ENCODE measurements around the gene SMARCD2. TPM values are rescaled to one million over a fixed set of nuclear protein-coding genes. Genes with fewer than 3 reads are reported as not detected.

Gene SMARCD2
- polyA plus RNA-seq, 1 experiment: 48.8 TPM

DNA sequence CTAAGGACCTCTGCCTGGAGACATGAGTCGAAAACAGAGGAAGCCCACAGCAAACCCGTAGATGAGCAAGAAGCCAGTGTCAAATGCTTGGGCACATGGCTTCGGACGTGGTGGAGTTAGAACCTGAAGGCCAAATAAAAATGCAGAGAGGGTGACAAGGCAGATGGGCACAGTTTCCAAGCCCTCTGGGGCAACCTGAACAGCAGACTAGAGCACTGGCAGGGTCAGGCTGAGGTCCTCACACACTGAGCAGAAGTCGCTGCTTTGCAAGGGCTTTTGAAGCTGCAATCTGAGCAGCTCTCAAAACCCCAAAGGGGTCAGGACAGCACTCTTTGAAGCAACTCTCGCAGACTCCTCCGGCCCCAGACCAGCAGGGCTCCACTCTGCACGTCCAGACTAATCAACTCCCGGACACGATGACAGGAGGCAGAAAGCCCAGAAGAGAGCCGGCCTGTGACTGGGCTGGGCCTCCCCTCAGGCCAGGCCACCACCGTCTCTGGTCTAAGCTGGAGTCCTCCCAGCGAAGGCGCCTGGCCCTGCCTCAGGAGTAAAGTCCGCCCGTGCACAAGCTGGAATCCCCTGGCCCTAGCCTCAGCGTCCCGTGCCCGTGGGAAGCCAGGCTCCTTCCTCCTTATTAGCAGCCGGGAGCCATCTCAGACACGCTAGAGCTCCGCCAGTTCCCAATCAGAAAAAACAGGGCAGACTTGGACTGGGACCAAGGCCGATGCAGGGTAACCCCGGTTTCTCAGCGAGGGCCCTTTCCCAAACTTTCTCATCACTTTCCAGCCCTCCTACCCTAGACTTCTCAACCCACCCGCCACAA, 924 bp downstream of the SMARCD2 start:
- CTCF ChIA-PET: no interaction called here
- Histone ChIP-seq H3K4me3 (ENCODE audit: low read depth, low read length) (peak overlapping the region; percentile 88), H3K27ac (ENCODE audit: low read depth, low read length) (peak overlapping the region; percentile 68), H3K27me3 (ENCODE audit: control insufficient read depth, insufficient read depth, low read length) (no peaks in the 10 kb centered on the region), H3K9me3 (ENCODE audit: control insufficient read depth, insufficient read depth, low read length) (no peaks in the 10 kb centered on the region; the same call in 1 of the 2 replicates)
- no peak for DNase-seq (ENCODE audit: low read depth, low spot score)
- TF ChIP-seq, protein P1, sequence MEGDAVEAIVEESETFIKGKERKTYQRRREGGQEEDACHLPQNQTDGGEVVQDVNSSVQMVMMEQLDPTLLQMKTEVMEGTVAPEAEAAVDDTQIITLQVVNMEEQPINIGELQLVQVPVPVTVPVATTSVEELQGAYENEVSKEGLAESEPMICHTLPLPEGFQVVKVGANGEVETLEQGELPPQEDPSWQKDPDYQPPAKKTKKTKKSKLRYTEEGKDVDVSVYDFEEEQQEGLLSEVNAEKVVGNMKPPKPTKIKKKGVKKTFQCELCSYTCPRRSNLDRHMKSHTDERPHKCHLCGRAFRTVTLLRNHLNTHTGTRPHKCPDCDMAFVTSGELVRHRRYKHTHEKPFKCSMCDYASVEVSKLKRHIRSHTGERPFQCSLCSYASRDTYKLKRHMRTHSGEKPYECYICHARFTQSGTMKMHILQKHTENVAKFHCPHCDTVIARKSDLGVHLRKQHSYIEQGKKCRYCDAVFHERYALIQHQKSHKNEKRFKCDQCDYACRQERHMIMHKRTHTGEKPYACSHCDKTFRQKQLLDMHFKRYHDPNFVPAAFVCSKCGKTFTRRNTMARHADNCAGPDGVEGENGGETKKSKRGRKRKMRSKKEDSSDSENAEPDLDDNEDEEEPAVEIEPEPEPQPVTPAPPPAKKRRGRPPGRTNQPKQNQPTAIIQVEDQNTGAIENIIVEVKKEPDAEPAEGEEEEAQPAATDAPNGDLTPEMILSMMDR (IDR thresholded peaks at IDR 0.05; ENCODE audit: low read depth, low read length): no peak
- POLR2A ChIA-PET: interaction anchor here (0.8 to 2.4 kb wide), 6 partner anchors 8 to 399 kb away, joined by 3 to 12 read pairs (median 4); partner anchors contain the start of genes CCDC47, DDX42, FTSJ3 and PSMC5

DNA sequence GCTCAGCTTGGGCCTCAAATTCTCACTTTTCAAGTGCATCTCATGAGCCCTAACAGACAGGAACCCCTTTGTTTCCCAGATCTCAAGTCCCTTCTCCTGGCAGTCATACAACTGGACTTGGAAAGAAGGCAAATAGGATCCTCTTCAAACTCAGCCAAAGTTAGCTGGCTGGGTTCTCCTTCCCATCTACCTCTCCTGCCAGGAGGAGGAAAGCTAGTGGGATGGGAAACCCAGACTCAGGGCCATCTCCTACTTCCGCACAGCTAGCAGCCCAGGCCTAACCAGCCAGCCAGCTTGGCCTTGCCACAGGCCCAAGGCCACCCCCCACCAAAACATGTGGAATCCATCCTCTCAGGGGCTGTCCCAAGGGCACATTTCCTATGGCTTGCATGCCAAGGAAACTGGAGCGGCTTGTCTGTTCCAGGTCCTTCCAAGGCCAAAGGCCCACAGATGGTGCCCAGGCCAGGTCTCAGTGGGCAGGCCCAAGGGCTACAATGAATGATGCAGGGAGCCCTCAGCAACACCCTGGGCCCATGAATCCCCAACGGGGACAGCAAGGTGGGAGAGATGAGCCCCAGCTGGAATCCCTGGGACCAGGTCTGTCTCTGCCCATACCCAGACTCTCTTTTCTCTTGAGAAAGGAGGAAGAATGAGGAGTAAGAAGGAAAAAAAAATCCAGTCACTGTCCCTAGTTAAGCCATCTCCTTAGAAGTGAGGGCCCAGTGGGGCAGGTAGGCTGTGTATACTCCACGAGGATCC, 1.7 kb downstream of the SMARCD2 start:
- ChIA-PET CTCF (interaction anchor here (0.5 to 0.6 kb wide), 2 partner anchors 15 to 26 kb away, joined by 3 read pairs; no protein-coding TSS in a partner anchor), POLR2A (interaction anchor here (0.8 to 2.4 kb wide), 5 partner anchors 8 to 67 kb away, joined by 4 to 12 read pairs (median 5); partner anchors contain the start of genes CCDC47, DDX42, FTSJ3 and PSMC5)
- H3K27ac ChIP-seq (ENCODE audit: low read depth, low read length): peak overlapping the region; percentile 68
- no peak for DNase-seq (ENCODE audit: low read depth, low spot score)
- H3K27me3 ChIP-seq (ENCODE audit: control insufficient read depth, insufficient read depth, low read length): no peaks in the 10 kb centered on the region
- peak overlapping the region; percentile 88 for H3K4me3 ChIP-seq (ENCODE audit: low read depth, low read length)
- TF ChIP-seq, protein P1 (IDR thresholded peaks at IDR 0.05; ENCODE audit: low read depth, low read length): no peak
- H3K9me3 ChIP-seq (ENCODE audit: control insufficient read depth, insufficient read depth, low read length): no peaks in the 10 kb centered on the region; the same call in 1 of the 2 replicates

DNA sequence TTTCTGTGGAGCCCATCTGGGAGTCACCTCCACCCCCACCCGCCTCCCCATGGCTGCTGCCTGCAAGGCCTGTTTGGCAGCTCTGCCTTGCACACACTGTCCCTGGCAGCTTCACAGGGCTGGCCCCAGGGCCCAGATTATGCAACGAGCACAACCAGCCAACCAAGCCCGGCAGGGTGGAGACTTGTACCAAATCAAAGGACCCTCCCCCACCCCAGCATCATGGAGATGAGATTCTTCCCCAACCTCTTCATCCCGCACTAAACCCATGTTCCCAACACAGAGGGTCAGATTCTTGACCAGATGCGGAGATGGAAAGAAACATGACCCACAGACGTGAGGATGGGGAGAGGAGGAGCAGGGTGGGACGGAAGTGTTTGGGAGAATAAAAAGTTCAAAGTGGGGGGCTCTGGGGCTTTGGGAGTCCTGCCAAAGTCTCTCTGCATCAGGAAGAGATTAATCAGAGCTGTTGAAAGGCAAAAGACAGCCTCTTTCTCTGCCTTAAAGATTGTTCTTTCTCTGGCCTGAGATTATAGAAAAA, 3.8 kb downstream of the SMARCD2 start:
- H3K27me3 ChIP-seq (ENCODE audit: control insufficient read depth, insufficient read depth, low read length): no peaks in the 10 kb centered on the region
- POLR2A ChIA-PET: interaction anchor here (1.2 kb wide), 1 partner anchor 65 kb away, joined by 4 read pairs; the partner anchor contains the start of genes CCDC47 and DDX42
- no peaks in the 10 kb centered on the region; the same call in 1 of the 2 replicates for H3K9me3 ChIP-seq (ENCODE audit: control insufficient read depth, insufficient read depth, low read length)
- TF ChIP-seq, protein P1 (IDR thresholded peaks at IDR 0.05; ENCODE audit: low read depth, low read length): no peak
- peak overlapping the region; percentile 61 for H3K27ac ChIP-seq (ENCODE audit: low read depth, low read length)
- H3K4me3 ChIP-seq (ENCODE audit: low read depth, low read length): no peak overlapping the region
- no peak for DNase-seq (ENCODE audit: low read depth, low spot score)
- CTCF ChIA-PET: no interaction called here

DNA sequence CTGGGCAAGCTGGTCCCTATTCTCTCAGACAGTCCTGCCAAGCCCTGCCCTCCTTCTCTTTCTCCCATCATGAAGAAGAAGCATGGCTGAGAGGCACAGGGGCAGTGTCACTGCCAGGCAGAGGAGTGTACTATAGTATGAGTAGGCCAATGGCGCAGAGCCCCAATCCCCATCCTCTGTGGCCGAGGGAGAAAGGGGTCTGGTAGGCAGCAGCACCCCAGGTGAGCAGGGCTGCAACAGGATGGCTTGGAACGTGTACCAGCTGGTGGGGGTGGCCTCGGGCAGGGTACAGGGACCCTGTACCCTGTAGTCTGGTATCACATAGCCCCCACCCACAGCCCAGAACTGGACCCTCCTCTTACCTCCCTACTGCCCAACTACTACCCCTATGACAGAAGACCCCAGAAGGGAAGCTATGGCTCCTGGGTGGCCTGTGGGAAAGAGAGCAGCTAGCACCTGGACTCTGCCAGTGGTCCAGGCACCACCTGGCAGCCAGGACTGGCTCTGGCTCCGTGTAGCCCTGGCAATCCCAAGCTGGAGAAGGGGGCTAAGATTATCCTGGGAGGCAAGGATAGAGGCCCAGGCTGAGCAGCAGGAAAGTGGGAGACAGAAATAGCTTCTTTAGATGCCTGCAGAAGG, 4.4 kb downstream of the SMARCD2 start:
- DNase-seq (ENCODE audit: low read depth, low spot score): no peak
- no peaks in the 10 kb centered on the region for H3K27me3 ChIP-seq (ENCODE audit: control insufficient read depth, insufficient read depth, low read length)
- TF ChIP-seq, protein P1 (IDR thresholded peaks at IDR 0.05; ENCODE audit: low read depth, low read length): no peak
- ChIA-PET POLR2A (interaction anchor here (1.2 kb wide), 1 partner anchor 65 kb away, joined by 4 read pairs; the partner anchor contains the start of genes CCDC47 and DDX42), CTCF (no interaction called here)
- no peak overlapping the region for H3K4me3 ChIP-seq (ENCODE audit: low read depth, low read length)
- H3K9me3 ChIP-seq (ENCODE audit: control insufficient read depth, insufficient read depth, low read length): no peaks in the 10 kb centered on the region; the same call in 1 of the 2 replicates
- H3K27ac ChIP-seq (ENCODE audit: low read depth, low read length): peak overlapping the region; percentile 11
